GM19351 (cell line): ENCODE data around the gene ITGB1.
A peak's percentile ranks its signal among the peaks of the same experiment; 100 is the strongest.

Experiments used
- ATAC-seq: cut with Tn5 transposase; IDR thresholded peaks from one replicate; pipeline ENCODE4 v1.9.1; 2021; ENCODE audit warnings: mild to moderate bottlenecking, moderate library complexity; ENCODE audit not compliant: unreplicated experiment

Gene ITGB1

DNA sequence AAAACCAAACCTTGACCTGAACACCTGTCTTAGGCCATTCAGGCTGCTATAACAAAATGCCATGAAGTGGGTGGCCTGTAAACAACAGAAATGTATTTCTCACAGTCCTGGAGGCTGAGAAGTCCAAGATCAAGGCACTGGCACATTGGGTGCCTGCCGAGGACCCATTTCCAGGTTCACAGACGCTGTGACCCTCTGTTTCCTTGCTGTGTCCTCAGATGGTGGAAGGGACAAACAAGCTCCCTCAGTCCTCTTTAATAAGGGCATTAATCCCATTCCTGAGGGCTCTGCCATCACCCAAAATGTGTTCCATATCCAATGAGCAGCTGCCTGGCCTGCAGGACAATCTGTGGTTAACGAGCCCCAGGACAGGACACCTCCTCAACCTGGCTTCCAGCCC lies 67.6 kb downstream of the ITGB1 start:
- ATAC-seq, result no peak

DNA sequence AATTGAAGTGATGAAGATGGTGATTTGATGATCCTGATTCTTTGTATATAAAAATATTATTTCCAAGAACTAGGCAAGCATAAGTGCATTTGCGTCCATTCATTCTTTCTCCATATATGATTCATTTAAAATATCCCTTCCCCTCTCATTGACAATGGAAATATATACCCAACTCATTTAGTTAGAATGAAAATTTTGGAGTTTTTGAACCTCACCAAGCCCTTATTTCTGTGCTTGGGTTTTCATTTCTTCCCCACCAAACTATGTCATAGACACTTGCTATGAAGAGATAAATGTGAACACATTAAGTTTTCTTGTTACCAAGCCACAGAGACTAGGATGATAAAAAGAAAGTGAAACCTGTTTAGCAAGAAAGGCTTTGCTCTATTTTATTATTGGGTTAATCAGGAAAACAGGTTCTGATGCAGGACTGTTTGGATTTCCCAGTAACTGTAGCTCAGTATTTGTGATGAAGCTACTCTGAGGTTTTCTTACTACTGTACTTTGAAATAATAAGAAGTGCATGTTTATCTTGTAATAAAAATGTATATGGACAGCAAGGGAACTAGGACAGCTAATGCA lies 68.3 kb downstream of the ITGB1 start:
- ATAC-seq, result peak; percentile 70

DNA sequence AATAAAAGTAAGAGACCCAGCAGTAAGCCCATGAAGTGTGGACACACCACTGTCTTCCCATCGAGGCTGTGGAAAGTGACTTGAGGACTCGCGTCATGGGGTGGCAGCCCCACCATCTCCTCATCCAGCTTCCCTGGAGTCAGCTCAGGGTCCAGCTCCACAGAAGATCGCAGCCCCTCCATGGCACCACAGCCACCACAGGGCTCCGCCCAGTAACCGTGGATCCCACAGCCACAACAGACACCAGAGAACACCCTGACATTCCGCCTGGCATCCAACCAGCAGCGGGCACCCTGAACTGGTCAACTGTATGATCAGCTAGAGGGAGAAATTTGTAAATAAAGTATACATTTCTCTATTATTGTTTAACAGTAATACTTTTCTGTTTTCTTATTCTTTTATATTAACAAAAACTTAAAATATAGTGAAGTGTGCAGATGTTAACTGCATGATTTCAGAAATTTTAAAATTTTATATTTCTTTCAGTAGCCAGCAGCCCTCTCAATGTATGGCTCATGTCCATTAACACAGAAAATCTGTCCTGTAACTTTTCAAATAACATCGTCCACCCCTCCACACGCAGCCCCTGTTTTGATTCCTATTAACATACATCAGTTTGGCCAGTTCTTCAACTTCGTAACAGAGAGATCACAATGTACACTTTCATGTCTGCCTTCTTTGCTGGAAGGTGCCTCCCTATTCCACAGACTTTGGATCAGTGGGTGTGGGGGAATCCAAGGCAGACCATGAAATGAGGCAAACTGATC lies 69.7 kb downstream of the ITGB1 start:
- ATAC-seq, result no peak

DNA sequence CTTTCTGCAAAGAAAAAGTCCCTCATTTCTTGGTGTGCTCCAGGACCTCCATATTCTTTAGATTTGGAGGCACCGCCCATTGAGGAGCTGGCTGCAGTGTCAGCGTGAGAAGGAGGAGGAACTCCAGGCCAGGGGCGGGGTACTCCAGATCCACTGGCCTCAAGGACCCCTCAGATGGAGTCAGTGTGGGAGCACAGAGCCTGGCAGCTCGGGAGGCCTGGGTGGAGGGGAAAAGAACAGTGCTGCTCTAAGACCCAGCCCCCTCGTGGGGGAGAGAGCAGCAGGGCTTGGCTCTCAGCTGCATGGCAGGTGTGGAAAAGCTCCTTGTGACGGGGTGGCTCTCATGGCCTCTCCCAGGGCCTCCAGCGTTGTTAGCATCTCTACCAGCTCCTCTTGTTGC lies 70.5 kb downstream of the ITGB1 start:
- no peak for ATAC-seq

DNA sequence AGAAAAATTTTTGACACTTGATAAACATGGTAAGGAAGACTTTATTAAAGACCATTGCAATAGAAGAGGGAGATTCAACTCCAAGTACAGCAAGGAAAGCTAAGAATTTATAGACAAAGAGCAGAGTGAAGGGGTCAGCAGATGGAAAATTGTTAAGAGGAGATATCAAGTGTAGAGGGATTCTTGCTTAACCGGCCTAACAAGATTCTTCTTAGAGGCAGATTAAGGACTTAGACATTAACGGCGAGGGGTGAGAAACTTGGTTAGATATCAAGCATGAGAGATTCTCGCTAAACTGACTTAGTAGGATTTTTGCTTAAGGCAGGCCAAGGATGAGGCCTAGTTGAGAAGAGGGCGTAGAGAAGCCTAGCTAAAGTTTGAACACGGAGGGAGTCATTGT lies 76.0 kb downstream of the ITGB1 start:
- no peak for ATAC-seq

DNA sequence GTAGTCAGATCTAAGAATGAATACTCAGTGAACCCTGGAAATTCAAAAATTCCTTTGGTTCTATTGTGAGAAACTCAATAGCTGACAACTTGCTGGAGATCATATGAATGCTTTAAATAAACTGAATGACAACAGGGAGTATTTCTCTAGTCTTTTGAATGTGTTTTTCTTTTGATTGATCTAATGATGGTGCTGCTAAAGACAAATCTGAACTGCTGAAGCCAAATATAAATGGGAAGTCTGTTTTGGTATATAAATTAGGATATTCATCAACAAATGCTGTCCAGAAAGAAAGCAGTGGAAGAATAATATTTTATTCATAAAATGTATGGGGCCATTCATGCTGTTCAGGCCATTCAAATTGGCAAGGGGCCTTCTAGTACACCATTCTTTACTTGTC lies 79.4 kb downstream of the ITGB1 start:
- no peak for ATAC-seq

DNA sequence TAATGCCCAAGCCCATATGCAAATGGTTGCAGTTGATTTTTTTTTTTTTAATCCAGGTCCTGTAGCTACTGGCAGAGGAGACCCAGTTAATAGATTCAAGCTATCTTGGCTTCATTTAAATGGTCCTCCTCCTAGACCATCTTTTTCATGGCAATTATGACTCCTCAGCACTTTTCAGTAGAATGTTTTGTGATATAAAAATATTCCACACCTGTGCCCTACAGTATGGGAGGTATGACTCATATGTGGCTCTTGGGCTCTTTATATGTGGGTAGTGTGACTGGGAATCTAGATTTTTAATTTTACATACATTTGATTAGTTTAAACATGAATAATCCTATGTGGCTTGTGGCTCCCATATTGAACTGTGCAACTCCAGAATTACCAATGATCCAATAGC lies 80.1 kb downstream of the ITGB1 start:
- no peak for ATAC-seq

DNA sequence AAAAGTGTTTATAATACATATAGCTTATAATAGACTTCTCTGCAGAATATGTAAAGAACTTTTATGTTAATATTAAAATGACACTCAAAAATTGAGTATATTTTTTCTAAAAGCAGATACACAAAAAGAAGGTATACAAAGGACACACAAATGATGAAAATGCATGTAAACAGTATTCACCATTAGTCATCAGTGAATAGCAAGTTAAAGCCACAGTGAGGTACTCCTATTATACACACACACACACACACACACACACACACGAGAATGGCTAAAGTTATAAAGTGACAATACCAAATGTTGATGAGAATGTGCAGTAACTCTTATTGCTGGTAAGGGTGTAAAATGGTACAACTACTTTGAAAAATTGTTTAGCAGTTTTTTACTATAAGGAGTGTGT lies 92.9 kb downstream of the ITGB1 start:
- no peak for ATAC-seq

DNA sequence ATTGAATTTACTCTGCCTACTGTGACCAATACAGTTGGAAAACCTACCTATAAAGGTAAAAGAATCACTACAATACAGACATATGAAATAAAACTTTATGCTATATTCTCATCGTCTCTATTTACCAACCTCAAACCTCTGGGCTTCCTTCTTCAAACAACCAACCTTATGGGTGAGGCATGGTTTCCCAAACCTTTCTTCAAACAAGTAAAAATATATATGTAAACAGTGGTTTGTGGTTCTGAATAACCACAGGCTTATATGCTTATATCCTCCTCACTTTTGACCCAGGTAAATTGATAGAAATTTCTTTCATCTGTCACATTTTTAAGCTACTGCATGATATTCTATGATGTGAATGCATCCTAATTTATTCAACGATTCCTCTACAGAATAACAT lies 103.6 kb downstream of the ITGB1 start:
- no peak for ATAC-seq

DNA sequence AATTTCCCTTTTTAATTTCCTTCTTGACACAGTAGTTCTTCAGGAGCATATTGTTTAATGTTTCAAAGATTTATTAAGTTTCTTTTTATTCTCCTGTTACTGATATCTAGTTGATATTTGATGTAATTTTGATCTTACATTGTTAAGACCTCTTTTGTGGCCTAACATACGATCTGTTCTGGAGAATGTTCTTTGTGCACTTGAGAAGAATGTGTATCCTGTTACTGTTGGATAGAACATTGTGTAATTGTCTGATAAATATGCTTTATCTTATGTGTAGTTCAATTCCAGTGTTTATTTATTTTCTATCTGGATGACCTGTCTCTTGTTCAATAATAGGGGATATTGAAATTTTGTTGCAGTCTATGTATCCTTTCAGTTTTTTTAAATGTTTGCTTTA lies 106.7 kb downstream of the ITGB1 start:
- no peak for ATAC-seq
